GM18517 (cell line): ENCODE measurements around the gene PERM1.
"Not testable (repeated sequence)": the region's sequence is repeated elsewhere in the genome, so short reads cannot be mapped to it uniquely, and the experiment has no call there.

ENCODE experiments used
- ATAC-seq: cut with Tn5 transposase; IDR thresholded peaks from one replicate; pipeline ENCODE4 v1.9.1; 2021; ENCODE audit warnings: mild to moderate bottlenecking, moderate library complexity; ENCODE audit not compliant: unreplicated experiment

The PERM1 gene

DNA sequence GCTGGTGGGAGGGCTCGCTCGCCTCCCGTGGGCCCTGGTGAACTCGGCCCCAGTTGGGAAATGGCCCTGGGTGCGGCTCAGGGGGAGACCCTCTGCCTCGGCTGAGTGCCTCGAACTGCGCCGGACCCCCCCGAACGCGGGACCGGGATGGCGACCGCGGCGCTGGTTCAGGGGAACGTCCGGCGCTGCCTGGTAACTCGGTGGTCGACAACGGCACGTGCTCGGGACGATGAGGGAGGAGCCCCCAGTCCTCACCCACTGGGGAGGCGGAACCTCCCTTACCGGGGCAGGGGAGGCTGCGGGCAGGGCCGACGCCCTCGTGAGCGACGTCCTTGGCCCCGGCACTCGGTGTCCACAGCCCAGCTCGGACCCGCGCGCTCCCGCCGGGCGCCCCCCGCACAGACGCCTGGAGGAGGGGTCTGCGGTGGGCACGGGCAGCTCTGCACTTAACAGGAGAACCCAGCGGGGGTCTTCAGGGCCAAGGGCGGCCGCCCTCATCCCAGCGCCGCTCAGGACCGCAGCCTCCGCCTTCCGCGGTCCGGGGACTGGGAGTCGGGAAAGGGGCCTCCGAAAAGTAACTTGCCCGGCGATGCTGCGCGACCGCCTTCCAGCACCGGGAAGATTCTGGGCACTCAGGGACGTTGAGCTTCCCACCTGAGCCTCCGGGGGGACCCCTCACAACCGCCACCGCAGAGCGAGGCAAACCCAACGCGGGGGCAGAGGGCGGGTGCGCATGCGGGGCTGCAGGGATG, 16.3 kb upstream of the PERM1 start:
- no peak for ATAC-seq

GRCh38 chr1:997713-997992, 15.8 kb upstream of the PERM1 start:
- ATAC-seq = no peak

DNA sequence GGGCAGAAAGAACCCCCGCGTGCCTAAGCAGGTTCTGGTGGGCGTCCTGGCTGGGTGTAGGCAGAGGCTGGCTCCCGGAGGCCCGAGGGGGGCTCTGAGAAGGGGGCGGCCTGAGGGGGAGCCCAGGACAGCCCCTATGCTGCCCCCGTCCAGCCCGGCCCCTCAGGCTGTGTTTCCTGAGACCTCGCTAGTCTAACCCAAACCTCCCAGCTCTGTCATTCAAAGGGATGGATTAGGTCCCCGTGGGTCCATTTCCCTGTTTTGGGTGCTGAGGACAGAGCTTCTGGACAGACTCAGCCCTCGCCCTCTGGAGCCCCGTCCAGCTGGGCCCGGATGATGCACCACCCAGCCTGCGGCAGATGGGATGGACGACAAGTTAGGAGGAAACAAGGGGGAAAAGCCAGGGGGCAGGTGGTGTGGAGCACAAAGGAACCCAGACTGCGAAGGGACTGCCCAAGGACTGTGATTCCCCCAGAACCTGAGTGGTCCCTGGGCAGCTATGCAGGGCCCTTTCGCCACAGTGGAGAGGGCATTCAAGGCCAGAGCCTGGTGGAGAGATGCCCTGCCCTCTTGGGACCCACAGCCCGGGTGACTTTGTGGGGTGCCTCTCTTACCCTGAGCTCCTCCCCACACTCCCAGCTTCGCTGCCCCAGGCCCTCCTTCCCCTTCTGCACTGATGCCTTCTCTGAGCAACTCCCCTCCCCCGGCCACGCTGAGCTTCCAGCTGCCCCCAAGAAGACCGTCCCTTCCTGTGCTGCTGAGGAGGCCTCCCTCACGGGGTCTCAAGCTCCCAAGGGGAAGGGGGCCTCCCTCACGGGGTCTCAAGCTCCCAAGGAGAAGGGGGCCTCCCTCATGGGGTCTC, 15.2 kb upstream of the PERM1 start:
- ATAC-seq = no peak

GRCh38 chr1:995665-996633, 14.1 kb upstream of the PERM1 start:
- ATAC-seq = no peak

- ATAC-seq = not testable (repeated sequence)
Observed at GRCh38 chr1:994546-994945, 12.7 kb upstream of the PERM1 start.

DNA sequence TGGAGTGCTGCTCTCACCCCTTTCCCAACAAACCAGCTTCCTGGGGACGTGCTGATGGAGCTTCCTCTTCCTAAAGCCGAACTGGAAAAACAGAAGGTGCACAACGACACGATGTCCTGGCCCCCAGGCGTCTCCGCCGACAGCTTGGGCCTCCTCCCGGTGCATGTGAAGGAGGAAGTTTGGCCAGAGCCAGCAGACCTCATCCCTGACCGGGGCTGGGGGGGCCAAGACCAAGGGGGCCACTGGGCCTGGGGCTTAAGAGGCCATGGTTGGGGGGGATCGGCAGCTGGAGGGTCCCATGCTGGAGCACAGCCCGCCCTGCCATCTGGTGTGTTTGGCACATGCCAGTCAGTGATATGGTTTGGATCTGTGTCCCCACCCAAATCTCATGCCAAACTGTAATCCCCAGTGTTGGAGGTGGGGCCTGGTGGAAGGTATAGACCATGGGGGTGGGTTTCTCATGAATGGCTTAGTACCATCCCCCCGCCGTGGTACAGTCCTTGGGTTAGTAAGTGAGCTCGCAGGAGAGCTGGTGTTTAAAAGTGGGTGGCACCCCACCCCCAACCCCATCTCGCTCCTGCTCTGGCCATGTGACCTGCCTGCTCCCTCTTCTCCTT, 11.6 kb upstream of the PERM1 start:
- no peak for ATAC-seq

- no peak for ATAC-seq
Observed at GRCh38 chr1:992362-992761, 10.5 kb upstream of the PERM1 start.

GRCh38 chr1:991895-992294, 10.0 kb upstream of the PERM1 start:
- no peak for ATAC-seq

DNA sequence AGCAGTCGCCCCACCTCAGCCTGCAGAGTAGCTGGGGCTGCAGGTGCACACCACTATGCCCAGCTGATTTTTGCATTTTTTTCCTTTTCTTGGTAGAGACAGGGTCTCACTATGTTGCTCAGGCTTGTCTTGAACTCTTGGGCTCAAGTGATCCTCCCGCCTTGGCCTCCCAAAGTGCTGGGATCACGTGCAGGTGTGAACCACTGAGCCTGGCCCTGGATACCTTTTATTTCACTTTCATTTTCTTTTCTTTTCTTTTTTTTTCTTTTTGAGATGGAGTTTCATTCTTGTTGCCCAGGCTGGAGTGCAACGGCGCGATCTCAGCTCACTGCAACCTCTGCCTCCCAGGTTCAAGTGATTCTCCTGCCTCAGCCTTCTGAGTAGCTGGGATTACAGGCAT, 9.4 kb upstream of the PERM1 start:
- ATAC-seq = not testable (repeated sequence)

DNA sequence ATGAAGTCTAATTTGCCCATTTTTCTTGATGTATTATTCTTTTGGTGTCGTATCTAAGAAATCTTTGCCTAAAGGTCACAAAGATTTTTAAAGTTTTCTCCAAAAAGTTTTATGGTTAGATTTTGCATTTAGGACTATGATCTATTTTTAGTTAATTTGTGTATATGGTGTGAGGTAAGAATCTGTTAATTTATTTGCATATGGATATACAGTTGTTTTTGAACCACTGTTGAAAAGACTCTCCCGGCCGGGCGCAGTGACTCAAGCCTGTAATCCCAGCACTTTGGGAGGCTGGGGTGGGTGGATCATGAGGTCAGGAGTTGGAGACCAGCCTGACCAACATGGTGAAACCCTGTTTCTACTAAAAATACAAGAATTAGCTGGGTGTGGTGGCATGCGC, 6.2 kb upstream of the PERM1 start:
- not testable (repeated sequence) for ATAC-seq

DNA sequence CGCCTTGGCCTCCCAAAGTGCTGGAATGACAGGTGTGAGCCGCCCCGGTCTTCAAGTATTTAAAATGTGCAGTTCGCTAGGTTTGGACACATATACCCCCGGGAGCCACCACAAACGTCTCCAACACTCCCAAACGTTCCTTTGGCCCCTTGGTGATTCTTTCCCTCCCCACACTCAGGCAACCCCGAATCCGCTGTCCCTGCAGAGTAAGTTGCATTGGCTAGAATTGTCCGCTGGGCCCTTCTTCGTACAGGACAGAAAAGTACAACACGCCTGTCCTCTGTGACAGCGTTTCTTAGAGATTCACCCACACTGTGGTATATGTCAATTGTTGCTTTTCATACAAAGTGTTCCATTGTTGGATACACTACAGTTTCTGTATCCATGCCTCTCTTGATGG, 3.2 kb upstream of the PERM1 start:
- ATAC-seq = no peak

DNA sequence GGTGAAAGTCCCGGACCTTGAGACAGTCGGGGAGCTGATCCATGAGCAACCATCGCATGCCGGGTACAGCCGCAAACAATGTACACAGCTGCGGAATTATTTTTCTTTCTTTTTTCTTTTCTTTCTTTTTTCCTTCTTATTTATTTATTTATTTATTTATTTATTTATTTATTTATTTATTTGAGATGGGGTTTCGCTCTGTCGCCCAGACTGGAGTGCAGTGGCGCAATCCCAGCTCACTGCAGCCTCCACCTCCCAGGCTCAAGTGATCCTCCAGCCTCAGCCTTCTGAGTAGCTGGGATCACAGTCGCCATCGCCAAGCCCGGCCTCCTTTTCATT, 2.6 kb upstream of the PERM1 start:
- ATAC-seq = no peak

DNA sequence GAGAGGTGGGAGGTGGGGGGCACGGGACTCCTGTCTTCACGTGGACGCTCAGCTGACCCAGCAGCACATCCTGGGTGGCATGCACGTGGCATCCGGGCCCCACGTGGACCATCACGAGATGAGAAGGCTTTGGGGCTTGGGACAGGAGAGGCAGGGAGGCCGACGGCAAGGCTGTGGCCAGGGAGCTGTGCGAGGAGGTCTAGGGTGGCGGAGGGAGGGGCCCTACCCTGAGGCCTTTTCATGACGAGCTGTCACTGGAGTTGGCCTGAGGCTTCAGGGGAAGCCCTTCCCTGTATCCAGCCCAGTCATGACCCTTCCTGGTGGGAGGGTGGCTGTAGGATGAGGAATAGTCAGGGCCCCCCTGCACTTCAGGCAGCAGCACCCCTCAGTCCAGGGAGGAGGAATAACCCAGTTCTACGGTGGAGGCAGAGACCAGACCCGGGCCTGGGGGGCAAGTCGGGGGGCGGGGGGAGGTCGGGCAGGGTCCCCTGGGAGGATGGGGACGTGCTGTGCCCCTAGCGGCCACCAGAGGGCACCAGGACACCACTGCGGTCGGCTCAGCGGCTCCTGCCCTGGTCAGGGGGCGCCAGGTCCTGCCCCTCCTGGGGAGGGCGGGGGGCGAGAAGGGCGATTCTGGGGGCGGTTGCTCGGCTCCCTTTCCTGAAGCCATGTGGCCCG, 2.0 kb upstream of the PERM1 start:
- no peak for ATAC-seq

- ATAC-seq = no peak
Observed at GRCh38 chr1:982765-983436, 1.0 kb upstream of the PERM1 start.

GRCh38 chr1:981491-981954, 370 bp downstream of the PERM1 start:
- no peak for ATAC-seq

GRCh38 chr1:980602-981395, 1.1 kb downstream of the PERM1 start:
- ATAC-seq = no peak

DNA sequence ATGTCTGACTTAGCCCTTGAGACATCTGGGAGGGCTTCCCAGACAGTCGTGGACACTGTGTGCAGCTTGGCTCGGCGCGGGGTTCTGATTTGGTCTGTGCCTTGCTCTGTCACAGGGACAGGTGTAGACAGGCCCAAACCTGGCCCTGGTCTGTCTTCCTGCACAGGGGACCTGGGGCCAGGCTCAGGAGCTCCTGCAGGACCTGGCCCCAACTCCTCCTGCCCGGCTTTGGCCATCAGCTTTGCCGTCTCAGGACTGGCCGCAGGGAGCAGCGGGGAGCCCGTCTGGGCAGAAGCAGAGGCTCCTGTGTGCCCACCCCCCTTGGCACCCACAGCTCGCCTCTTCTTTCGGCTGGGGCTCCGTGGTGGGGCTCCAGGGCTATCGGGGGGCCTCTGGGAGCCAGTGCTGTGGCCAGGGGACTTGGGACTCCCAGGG, 1.7 kb downstream of the PERM1 start:
- no peak for ATAC-seq

- no peak for ATAC-seq
Observed at GRCh38 chr1:979744-980072, 2.2 kb downstream of the PERM1 start.
